Panc1 (cell line): Measurements from ENCODE around the gene NTRK2. TPM values are rescaled to one million over a fixed set of nuclear protein-coding genes. Genes with fewer than 3 reads are reported as not detected.

Experiments
- ATAC-seq: fragments of 200-7000 bp; cut with Tn5 transposase; 2 replicates; pipeline ENCODE4 v1.9.1; 2020; ENCODE audit warnings: mild to moderate bottlenecking, moderate library complexity
- BruUV-seq: library from RNA; stranded (reverse); fragments of 400-500 nt; replicated peaks from 2 replicates; lab custom pipeline; 2021; lab: Mats Ljungman, UMichigan
- CTCF ChIA-PET: fragments of 300-600 bp; sonication (Branson Sonifier 250); formaldehyde crosslinking; loops from one replicate; lab custom pipeline; 2022; ENCODE audit warnings: antibody characterized with exemption; lab: Charles Lee
- POLR2A ChIA-PET: fragments of 300-600 bp; sonication (Branson Sonifier 250); formaldehyde crosslinking; loops from one replicate; lab custom pipeline; 2022; ENCODE audit warnings: antibody characterized with exemption; lab: Charles Lee
- DNase-seq: peaks from one replicate; pipeline ENCODE4 v3.0.0-alpha.2; 2010; ENCODE audit warnings: low read depth, low spot score
- H3K27ac ChIP-seq: 2 replicates; pipeline ENCODE4 v1.5.1; 2011; ENCODE audit warnings: mild to moderate bottlenecking, low read length, inconsistent platforms
- H3K27me3 ChIP-seq: fragments of 200-500 bp; sonication (Bioruptor generic); 2 replicates; pipeline ENCODE4 v1.6.0; 2014; ENCODE audit warnings: low read length, inconsistent platforms; ENCODE audit not compliant: control insufficient read depth, insufficient read depth
- H3K36me3 ChIP-seq: fragments of 200-500 bp; sonication (Bioruptor generic); 2 replicates; pipeline ENCODE4 v1.5.1; 2014; ENCODE audit warnings: inconsistent platforms, mild to moderate bottlenecking, low read length, moderate library complexity; ENCODE audit not compliant: control insufficient read depth, insufficient read depth
- H3K4me1 ChIP-seq: 2 replicates; pipeline ENCODE4 v1.5.1; 2011; ENCODE audit warnings: inconsistent platforms, mild to moderate bottlenecking, low read length, moderate library complexity; ENCODE audit not compliant: control insufficient read depth, insufficient read depth
- H3K4me3 ChIP-seq, 2 experiments: 2 replicates each; pipeline ENCODE4 v1.5.1; 2011 to 2012; ENCODE audit warnings: low read depth in 2 of 2, low read length in 2 of 2, mild to moderate bottlenecking in 2 of 2, inconsistent platforms in 1 of 2, moderate library complexity in 1 of 2
- H3K9me3 ChIP-seq: fragments of 200-500 bp; sonication (Bioruptor generic); 2 replicates; pipeline ENCODE4 v1.5.1; 2014; ENCODE audit warnings: low read depth, mild to moderate bottlenecking, inconsistent platforms, low read length, moderate library complexity; ENCODE audit not compliant: control insufficient read depth, insufficient read depth
- CTCF ChIP-seq: fragments of 450-650 bp; IDR thresholded peaks from 2 replicates; pipeline ENCODE4 v1.5.1; 2017; ENCODE audit warnings: mild to moderate bottlenecking
- POLR2AphosphoS5 ChIP-seq: IDR thresholded peaks from 2 replicates; pipeline ENCODE4 v1.6.1; 2012; ENCODE audit warnings: mild to moderate bottlenecking, low read depth, low read length, moderate library complexity
- SIN3A ChIP-seq: IDR thresholded peaks from 2 replicates; pipeline ENCODE4 v1.6.1; 2012; ENCODE audit warnings: low read depth, mild to moderate bottlenecking, low read length, moderate library complexity, borderline replicate concordance; ENCODE audit not compliant: insufficient read depth
- TCF7L2 ChIP-seq: IDR thresholded peaks from 2 replicates; pipeline ENCODE4 v1.6.1; 2011; ENCODE audit warnings: mild to moderate bottlenecking, low read depth, low read length, inconsistent platforms
- in situ Hi-C: cut with HindIII; loops from 2 replicates; pipeline ENCODE4 v1.10.0; 2016; ENCODE audit warnings: low sequenced_read_pairs, low pct_unique_long_range_greater_than_20kb
- intact Hi-C: fragments of 100-400 bp; cut with micrococcal nuclease; formaldehyde crosslinking; loops from one replicate; pipeline ENCODE4 v1.10.0; 2022; ENCODE audit not compliant: unreplicated experiment
- total RNA-seq: library from RNA; stranded (reverse); gene quantifications from one replicate; pipeline ENCODE4 v1.2.1, GENCODE V29; 2021; ENCODE audit not compliant: unreplicated experiment
- TF ChIP-seq, protein P1 (sequence below), 2 experiments: IDR thresholded peaks; 2 replicates each; pipeline ENCODE4 v1.6.1; 2011 to 2012; ENCODE audit warnings: low read depth in 2 of 2, control low read depth in 1 of 2, low read length in 1 of 2, mild to moderate bottlenecking in 1 of 2, moderate library complexity in 1 of 2; ENCODE audit not compliant: insufficient read depth in 1 of 2

NTRK2 gene
- total RNA-seq, 1 experiment from 2014 or later = 0.23 TPM

DNA sequence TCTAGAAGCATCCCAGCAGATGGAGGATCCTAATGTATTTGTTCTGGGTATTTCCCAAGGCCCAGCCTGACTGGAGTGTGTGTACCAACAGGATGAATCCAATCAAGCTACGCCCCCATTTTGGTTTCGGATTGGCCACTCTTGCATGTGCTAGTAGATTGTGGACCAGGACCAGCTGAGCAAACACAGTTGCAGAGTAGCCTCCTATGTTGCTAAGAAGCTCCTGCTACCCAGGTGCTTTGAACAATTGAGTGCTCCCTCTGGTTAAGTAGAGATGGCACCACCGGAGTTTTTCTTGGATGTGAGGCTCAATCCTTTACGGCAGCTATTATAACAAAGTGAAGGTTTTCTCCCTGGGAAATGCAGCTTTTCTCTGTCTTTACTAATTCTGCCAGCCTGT lies 204.5 kb downstream of the NTRK2 start:
- no peaks in the 10 kb centered on the region for H3K4me1 ChIP-seq
- TF ChIP-seq CTCF (no peak), POLR2AphosphoS5 (no peak)
- no peak overlapping the region for H3K27ac ChIP-seq
- intact Hi-C loops = no loop called here
- H3K9me3 ChIP-seq = no peaks in the 10 kb centered on the region
- CTCF ChIA-PET = no interaction called here
- no TSS peak for BruUV-seq
- POLR2A ChIA-PET = no interaction called here
- H3K27me3 ChIP-seq = no peaks in the 10 kb centered on the region
- no peaks in the 10 kb centered on the region for H3K36me3 ChIP-seq
- ATAC-seq (no peak), DNase-seq (no peak)
- in situ Hi-C loops = no loop called here
- H3K4me3 ChIP-seq = no peak overlapping the region

GRCh38 chr9:84874596-84874995 lies 205.1 kb downstream of the NTRK2 start:
- no peak overlapping the region for H3K27ac ChIP-seq
- no peaks in the 10 kb centered on the region for H3K27me3 ChIP-seq
- POLR2A ChIA-PET = no interaction called here
- H3K36me3 ChIP-seq = no peaks in the 10 kb centered on the region
- ATAC-seq = no peak
- CTCF ChIA-PET = no interaction called here
- intact Hi-C loops = no loop called here
- DNase-seq = no peak
- H3K4me3 ChIP-seq = no peak overlapping the region
- H3K4me1 ChIP-seq = no peaks in the 10 kb centered on the region
- no peaks in the 10 kb centered on the region for H3K9me3 ChIP-seq
- BruUV-seq = no TSS peak
- TF ChIP-seq POLR2AphosphoS5 = no peak
- in situ Hi-C loops = no loop called here

DNA sequence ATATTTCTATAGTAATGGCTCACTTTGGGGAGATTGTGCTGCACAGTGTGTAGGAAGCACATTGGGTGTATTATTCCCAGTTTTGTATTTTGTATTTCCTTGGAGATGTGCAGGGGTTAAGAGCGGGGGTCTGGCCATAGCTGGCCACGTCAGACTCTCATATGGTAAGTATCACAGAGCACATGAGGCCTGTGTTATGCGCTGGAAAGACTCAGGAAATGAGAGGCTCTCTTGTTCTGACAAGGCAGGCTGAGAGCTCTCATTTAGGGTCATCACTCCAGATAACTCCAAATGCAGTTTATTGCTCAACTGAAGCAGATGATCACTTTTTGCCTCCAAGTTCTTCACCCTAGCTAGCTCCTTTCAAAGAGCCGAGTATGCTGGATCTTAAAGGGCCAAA lies 205.7 kb downstream of the NTRK2 start:
- Histone ChIP-seq H3K4me1 (no peaks in the 10 kb centered on the region), H3K27me3 (no peaks in the 10 kb centered on the region), H3K36me3 (no peaks in the 10 kb centered on the region), H3K27ac (no peak overlapping the region), H3K4me3 (no peak overlapping the region), H3K9me3 (no peaks in the 10 kb centered on the region)
- TF ChIP-seq, protein P1, sequence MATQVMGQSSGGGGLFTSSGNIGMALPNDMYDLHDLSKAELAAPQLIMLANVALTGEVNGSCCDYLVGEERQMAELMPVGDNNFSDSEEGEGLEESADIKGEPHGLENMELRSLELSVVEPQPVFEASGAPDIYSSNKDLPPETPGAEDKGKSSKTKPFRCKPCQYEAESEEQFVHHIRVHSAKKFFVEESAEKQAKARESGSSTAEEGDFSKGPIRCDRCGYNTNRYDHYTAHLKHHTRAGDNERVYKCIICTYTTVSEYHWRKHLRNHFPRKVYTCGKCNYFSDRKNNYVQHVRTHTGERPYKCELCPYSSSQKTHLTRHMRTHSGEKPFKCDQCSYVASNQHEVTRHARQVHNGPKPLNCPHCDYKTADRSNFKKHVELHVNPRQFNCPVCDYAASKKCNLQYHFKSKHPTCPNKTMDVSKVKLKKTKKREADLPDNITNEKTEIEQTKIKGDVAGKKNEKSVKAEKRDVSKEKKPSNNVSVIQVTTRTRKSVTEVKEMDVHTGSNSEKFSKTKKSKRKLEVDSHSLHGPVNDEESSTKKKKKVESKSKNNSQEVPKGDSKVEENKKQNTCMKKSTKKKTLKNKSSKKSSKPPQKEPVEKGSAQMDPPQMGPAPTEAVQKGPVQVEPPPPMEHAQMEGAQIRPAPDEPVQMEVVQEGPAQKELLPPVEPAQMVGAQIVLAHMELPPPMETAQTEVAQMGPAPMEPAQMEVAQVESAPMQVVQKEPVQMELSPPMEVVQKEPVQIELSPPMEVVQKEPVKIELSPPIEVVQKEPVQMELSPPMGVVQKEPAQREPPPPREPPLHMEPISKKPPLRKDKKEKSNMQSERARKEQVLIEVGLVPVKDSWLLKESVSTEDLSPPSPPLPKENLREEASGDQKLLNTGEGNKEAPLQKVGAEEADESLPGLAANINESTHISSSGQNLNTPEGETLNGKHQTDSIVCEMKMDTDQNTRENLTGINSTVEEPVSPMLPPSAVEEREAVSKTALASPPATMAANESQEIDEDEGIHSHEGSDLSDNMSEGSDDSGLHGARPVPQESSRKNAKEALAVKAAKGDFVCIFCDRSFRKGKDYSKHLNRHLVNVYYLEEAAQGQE (IDR thresholded peaks at IDR 0.05; ENCODE audit: insufficient read depth in 1 of 2, low read depth in 2 of 2, low read length in 1 of 2) = no peak
- no peak for TF ChIP-seq POLR2AphosphoS5
- no peak for TF ChIP-seq TCF7L2
- TF ChIP-seq CTCF = no peak
- no peak for TF ChIP-seq SIN3A
- intact Hi-C loops = no loop called here
- ATAC-seq = no peak
- in situ Hi-C loops = no loop called here
- POLR2A ChIA-PET = no interaction called here
- BruUV-seq = no TSS peak
- no peak for DNase-seq
- CTCF ChIA-PET = no interaction called here
